HG02678 (cell line): ENCODE measurements around the gene NALCN.

Experiments used
- ATAC-seq: cut with Tn5 transposase; IDR thresholded peaks from one replicate; pipeline ENCODE4 v1.9.1; 2021; ENCODE audit warnings: mild to moderate bottlenecking, moderate library complexity; ENCODE audit not compliant: unreplicated experiment

The NALCN gene

GRCh38 chr13:101416181-101417042, at the start of gene NALCN:
Gene NALCN, minus strand, starts transcription at chr13:101416508. Its CDS starts 17,382 bp downstream, at chr13:101399126.
- ATAC-seq, result no peak

- ATAC-seq, result no peak
Observed at GRCh38 chr13:101465877-101466276, 49.6 kb upstream of the NALCN start.

DNA sequence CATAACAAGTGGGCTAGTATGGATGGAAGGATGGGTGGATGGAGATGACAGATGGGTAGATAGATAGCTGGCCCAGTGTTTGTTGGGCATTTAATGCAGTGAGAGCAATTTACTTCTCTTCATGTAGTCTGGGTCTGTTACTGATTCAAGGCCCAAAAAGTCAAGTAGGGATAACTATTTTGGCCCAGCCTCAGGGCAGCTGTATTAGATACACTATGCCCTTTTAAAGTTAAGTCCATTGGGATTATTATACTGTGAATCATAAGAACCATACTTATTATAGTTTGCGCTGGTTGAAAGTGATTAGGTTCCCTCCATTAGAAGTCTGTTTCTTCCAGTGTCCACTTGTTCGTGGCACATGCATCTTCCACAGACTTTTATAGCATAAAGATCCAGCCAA, 40.9 kb upstream of the NALCN start:
- no peak for ATAC-seq

DNA sequence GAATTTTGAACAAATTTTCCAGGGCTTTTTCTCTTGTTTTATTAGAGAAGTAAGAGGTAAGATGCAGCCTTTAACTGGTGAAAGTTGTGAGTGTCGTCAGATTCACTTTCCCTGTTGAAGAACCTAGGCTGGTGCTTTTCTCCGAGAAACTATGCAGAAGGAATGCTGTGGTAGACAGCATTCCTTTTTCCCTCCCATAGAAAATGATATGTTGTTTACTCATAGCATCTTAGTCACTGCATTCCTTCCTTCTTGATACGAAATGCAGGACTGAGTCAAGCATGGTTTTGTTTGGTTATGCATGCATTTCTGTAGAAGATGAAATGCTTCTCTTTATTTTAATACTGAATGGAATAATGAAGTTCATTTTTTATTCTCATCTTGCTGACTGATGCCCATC, 39.6 kb upstream of the NALCN start:
- ATAC-seq, result no peak

GRCh38 chr13:101454767-101455166, 38.5 kb upstream of the NALCN start:
- ATAC-seq, result no peak

- peak; percentile 30 for ATAC-seq
Observed at GRCh38 chr13:101453784-101454201, 37.5 kb upstream of the NALCN start.

- peak; percentile 78 for ATAC-seq
Observed at GRCh38 chr13:101452519-101453485, 36.5 kb upstream of the NALCN start, which contains the start of gene ITGBL1. Gene ITGBL1, plus strand, starts transcription at chr13:101452675. Its CDS starts 159 bp downstream, at chr13:101452834.

- ATAC-seq, result no peak
Observed at GRCh38 chr13:101451641-101452040, 35.3 kb upstream of the NALCN start.

DNA sequence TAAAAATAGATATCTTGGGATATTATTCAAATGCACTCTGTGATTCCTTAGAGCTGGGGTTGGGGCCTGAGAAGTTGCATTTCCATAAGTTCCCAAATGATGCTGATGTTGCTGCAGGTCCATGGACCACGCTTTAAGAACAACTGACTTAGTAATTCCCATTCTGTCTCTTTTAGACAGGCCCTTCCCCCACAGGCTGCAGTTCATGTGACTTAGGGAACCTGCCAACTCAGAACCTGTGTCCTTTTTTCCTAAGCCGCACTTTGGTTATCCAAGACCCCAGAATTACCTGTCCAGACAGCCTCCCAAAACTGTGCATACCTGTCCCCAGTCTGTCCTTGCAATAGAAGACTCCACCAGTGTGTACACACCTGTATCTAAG, 34.4 kb upstream of the NALCN start:
- no peak for ATAC-seq

DNA sequence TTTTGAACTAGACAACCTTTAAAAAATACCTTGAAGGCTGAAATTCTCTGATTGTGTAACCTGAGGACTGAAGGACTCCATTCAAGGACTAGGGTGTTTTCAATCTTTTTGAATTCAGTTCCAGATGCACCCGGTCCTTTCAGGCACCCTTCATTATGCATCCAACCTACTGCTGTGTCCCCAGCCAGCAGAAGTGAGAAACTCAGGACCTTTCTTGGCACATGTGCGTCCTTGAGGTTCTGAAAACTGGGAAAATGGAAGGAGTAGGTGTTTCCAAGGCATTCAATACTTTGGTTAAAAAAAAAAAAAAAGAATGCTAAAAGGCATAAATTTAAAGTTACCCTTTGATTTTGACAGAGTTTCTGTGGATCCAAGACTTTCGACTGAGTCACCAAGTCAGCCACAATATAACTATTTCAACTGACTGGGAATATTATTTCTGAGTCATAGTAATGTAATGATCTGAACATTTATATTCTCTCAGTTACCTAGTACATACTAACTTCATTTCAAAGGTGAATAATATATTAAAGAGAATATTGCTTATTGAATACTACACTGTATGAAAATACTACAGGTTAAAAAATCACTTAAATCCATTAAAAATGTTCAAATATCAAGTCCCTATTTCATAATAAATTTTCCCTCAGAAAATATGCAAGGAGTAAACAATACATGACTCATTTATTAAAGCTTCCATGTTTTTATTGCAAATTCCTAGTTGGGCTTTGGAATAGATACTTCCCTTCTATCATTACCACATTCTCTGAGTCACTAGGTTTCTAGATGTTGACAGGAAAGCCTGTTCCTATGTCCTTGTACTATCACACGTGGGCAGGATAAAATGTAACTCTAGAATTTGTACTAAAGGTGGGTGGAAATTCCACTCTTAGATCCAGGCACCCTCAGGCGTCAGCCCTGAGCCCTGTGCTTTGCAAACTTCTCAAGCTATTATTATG, 33.8 kb upstream of the NALCN start:
- no peak for ATAC-seq

GRCh38 chr13:101447852-101448251, 31.5 kb upstream of the NALCN start:
- no peak for ATAC-seq

DNA sequence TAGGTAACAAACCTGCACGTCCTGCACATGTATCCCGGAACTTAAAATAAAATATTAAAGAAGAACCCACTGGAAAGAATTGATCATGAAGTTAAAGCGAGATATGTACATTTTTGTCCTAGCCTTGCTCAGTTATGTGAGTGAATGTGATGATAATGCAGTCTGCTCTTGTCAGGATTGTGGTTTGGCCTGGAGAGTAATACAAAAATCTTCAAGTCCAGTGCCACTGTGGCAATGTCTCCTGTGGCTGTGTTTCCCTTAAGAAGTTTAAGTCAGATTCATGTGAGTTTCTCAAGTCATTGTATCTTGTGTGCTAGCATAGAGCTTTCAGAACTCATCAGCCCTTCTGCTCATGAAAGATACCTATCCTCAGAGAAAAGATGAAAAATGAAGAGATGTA, 18.2 kb upstream of the NALCN start:
- ATAC-seq, result no peak

GRCh38 chr13:101433895-101434294, 17.6 kb upstream of the NALCN start:
- no peak for ATAC-seq

DNA sequence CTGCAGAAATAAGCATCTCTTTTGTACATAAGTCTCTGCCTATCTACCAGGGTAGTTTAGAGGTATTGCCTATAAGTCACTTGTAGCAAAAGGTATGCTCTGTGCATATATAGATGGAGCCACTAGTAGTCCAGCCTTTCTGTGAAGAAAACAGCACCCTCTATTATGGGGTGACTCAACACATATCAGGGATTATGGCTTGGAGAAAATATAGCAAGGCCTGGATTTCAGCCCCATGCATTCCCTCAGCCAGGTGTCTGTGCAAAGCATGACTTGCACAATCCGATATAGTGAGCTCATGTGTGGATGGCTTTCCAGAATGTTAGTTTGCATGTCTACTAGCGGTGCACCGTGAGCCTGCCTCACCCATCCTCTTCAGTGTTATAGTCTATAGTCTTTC, 13.4 kb upstream of the NALCN start:
- no peak for ATAC-seq

DNA sequence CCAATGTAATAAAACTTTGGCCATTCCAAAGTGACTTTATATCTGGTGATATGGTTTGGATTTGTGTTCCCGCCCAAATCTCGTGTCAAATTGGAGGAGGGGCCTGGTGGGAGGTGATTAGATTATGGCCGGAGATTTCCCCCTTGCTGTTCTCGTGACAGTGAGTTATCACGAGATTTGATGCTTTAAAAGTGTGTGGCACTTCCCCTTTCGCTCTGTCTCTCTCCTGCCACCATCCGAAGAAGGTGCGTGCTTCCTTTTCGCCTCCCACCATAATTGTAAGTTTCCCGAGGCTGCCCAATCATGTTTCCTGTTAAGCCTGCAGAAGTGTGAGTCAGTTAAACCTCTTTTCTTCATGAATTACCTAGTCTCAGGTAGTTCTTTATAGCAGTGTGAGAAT, 9.3 kb upstream of the NALCN start:
- no peak for ATAC-seq

GRCh38 chr13:101425156-101425471, 8.8 kb upstream of the NALCN start:
- no peak for ATAC-seq

DNA sequence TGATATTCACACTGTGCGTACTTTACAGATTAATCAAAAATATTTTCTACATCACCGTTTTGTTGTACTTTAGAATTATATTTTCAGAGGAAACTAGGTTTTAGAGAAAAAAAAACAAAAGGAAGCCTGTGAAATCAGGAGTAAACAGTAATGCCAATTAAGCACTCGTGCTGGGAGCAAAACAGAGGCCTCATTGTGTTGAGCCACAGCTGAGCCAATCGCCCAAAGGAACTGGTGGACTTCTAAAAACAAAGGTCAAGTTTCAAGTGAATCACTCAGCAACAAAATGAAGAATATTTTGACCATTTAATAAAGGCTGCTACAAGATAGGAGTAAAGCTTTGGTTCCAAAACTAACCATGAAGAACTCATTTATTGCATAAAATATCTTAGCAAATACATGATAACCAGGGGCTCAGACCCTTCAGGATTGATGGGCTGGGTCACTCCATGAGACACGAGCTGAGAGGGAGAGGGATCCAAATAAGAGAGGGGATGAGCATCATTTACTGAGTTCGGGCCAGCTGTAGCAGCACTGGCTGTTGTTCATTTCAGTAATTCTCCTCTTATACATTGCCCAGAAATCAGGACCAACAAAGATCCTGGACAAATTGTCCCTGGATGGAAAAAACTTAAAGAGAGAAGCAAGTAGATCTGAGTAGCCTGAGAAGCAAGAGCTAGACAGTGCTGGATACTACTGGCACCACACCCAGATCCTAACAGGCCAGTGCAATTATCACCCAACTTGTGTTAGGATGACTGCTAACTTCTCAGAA, 8.3 kb upstream of the NALCN start:
- no peak for ATAC-seq

DNA sequence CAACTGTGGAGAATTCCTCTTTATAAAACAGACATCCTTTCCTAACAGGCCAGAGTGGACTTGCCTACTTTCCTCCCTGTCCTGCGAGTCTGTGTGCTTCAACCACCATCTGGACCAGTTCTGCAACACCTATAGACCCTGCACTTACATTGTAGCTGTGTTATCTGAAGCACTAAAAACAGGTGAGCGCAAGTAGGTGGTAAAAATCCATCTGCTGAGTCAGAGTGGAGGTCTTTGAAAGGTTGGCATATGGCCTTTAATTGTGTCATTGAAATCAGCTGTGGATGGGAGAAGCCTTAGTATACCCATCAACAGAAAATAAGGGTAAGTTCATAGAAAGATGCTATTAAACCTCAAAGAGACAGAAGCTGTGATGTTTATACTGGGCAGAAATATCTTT, 7.6 kb upstream of the NALCN start:
- no peak for ATAC-seq

DNA sequence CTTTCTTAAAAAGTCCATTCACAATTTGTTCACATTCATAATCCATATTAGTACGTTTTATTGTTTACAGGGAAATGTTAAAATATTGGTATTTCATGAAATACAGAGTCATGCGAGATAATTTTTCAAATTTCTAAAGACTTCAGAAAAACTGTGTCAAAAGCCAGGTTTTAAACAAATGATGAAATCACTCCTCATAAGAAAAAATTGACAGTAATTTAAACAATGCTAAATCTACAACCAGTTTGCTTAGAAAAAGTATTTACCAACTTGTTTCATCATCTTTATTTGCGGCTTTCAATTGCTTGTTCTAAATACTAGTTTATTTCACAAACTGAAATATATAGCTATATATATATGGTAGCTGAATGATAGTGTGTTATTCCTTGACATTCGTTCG, 1.2 kb upstream of the NALCN start:
- no peak for ATAC-seq

GRCh38 chr13:101417043-101417406, 717 bp upstream of the NALCN start:
- ATAC-seq, result no peak
